HG03571 (cell line): ENCODE results near the gene FAM229B.

Experiments used
- ATAC-seq: cut with Tn5 transposase; IDR thresholded peaks from one replicate; pipeline ENCODE4 v1.9.1; 2021; ENCODE audit not compliant: unreplicated experiment

FAM229B gene

GRCh38 chr6:112139052-112139451, 51.7 kb downstream of the FAM229B start:
- ATAC-seq = no peak

DNA sequence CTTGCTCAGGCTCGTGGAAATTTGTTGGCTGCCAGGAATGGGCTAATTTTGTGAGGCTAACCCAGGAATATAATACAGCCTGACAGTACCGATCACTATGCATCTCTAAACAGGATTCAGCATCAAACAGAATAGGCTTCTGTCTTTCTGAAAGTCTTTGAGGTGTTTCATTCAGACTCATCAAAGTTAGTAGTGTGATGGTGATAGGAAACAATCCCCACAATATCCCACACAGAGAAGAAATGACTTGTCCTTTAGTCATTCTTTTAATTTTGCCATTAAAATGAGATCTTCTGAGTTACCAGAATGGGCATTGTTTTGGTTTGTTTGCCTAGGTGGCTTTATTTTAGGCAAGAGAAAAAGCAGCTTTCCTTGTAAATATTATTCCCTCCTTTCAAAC, 54.3 kb downstream of the FAM229B start:
- ATAC-seq = no peak

GRCh38 chr6:112144145-112144926, 56.9 kb downstream of the FAM229B start:
- ATAC-seq = no peak

DNA sequence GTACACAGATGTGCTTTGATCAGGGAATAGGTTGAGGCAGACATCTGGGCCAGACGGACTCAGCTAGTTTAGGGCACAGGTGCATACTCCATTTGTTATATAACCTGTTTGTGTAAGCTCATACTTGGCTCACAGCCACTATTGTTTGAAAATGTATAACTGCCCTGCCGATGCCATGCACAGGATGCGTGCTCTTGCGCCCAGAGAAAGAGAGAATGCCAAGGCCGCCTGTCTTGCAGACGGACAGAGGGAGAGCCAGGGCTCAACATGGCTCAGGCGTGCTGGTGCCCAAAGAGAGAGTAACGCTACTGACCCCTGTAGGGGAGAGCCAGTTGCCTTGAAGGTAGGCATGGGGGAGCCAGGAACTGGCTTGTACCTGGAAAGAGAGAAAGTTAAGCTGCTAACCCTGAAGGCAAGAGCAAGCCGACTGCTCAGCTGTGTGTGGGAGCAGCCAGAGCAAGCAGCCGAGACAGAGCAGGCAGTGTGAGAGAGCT, 57.7 kb downstream of the FAM229B start:
- no peak for ATAC-seq

- no peak for ATAC-seq
These were observed 60.7 kb downstream of the FAM229B start for GRCh38 chr6:112148103-112148502.

DNA sequence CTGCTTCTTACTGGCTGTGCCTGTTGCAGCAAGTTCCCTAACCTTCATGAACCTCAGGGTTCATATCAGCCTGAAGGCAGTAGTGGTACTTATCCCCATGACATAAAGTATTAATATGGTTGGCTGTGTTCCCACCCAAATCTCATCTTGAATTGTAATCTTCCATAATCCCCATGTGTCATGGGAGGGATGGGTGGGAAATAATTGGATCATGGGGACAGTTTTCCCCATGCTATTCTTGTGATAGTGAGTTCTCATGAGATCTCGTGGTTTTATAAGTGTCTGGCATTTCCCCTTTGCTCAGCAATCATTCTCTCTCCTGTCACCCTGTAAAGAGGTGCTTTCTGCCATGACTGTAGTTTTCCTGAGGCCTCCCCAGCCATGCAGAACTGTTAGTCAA, 61.8 kb downstream of the FAM229B start:
- no peak for ATAC-seq

GRCh38 chr6:112149719-112150263, 62.4 kb downstream of the FAM229B start:
- no peak for ATAC-seq

DNA sequence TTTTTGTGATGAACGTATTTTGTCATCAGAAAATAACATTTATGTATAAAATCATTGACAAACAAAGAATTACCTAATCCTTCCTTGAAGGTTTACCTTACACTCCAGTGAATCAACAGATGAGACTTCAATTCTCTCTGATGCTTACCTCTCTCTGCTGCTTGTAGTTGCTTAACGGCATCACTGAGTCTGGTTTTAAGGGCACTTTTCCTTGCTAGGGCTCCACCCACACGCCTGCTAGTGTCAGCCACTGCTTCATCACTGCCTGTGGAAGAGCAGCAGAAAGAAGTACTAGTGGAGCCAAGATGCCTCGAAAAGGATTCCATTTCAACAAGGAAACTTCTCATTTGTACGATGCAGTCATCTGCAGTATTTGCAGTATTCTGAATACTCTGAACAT, 63.0 kb downstream of the FAM229B start:
- no peak for ATAC-seq
